ENCODE measurements around the gene HLA-DQA1. TPM values are rescaled to one million over a fixed set of nuclear protein-coding genes. Genes with fewer than 3 reads are reported as not detected.
"Not testable (repeated sequence)": the region's sequence is repeated elsewhere in the genome, so short reads cannot be mapped to it uniquely, and the experiment has no call there.

Gene HLA-DQA1
- total and polyA plus RNA-seq, 3 experiments from 2014 or later: 3.2 to 22.2 (median 20.3) TPM

DNA sequence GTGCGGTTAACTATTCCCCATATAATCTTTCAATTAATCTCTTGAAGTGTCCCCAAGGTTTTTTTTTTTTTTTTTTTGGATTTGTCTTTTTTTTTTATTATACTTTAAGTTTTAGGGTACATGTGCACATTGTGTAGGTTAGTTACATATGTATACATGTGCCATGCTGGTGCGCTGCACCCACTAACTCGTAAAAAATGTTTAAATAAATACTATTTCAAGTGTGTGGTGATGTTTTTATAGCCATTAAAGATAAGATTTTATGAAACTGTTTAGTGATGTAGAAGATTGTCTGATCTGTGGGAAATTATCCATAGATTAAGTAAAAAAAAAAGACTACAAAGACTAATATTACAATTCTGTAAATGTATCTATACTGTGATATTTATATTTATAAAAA is 12.6 kb upstream of the HLA-DQA1 start:
- ChIA-PET POLR2A (no interaction called here), CTCF (no interaction called here)
- no peaks in the 10 kb centered on the region for H3K9me3 ChIP-seq (ENCODE audit: low read length)
- H3K27ac ChIP-seq (ENCODE audit: low read depth, low read length): no peak overlapping the region
- no peak overlapping the region for H3K4me3 ChIP-seq (ENCODE audit: low read length)
- peaks cover 44% of the 10 kb centered on the region for H3K4me1 ChIP-seq (ENCODE audit: insufficient read depth, low read length)
- no peaks in the 10 kb centered on the region for H3K36me3 ChIP-seq (ENCODE audit: insufficient read depth, low read length)
- no peaks in the 10 kb centered on the region for H3K27me3 ChIP-seq (ENCODE audit: insufficient read depth, low read length, poor library complexity, severe bottlenecking)
- DNase-seq: no peak
- H3K4me1 Mint-ChIP-seq: peaks cover 45 to 62% (median 56%) of the 10 kb centered on the region in 3 donors
- no peaks in the 10 kb centered on the region for H3K36me3 Mint-ChIP-seq
- H3K9me3 Mint-ChIP-seq: no peaks in the 10 kb centered on the region
- H3K27me3 Mint-ChIP-seq: no peaks in the 10 kb centered on the region
- no peak overlapping the region for H3K4me3 Mint-ChIP-seq
- peak overlapping the region in 7 of 8 donors; percentile 8 to 97 (median 88) for H3K27ac Mint-ChIP-seq

GRCh38 chr6:32625137-32625536 is 12.1 kb upstream of the HLA-DQA1 start:
- peak overlapping the region in 3 of 7 donors; percentile 4 to 54 (median 10) for H3K4me3 Mint-ChIP-seq
- DNase-seq: no peak
- no peaks in the 10 kb centered on the region for H3K27me3 Mint-ChIP-seq
- ChIA-PET CTCF (no interaction called here), POLR2A (no interaction called here)
- peaks cover 45 to 62% (median 56%) of the 10 kb centered on the region in 3 donors for H3K4me1 Mint-ChIP-seq
- H3K4me3 ChIP-seq (ENCODE audit: low read length): no peak overlapping the region
- H3K4me1 ChIP-seq (ENCODE audit: insufficient read depth, low read length): peaks cover 44% of the 10 kb centered on the region
- no peaks in the 10 kb centered on the region for H3K9me3 ChIP-seq (ENCODE audit: low read length)
- H3K27ac Mint-ChIP-seq: peak overlapping the region; percentile 60 to 85 (median 78)
- H3K36me3 ChIP-seq (ENCODE audit: insufficient read depth, low read length): no peaks in the 10 kb centered on the region
- no peaks in the 10 kb centered on the region for H3K27me3 ChIP-seq (ENCODE audit: insufficient read depth, low read length, poor library complexity, severe bottlenecking)
- no peak overlapping the region for H3K27ac ChIP-seq (ENCODE audit: low read depth, low read length)
- no peaks in the 10 kb centered on the region for H3K9me3 Mint-ChIP-seq
- no peaks in the 10 kb centered on the region for H3K36me3 Mint-ChIP-seq

DNA sequence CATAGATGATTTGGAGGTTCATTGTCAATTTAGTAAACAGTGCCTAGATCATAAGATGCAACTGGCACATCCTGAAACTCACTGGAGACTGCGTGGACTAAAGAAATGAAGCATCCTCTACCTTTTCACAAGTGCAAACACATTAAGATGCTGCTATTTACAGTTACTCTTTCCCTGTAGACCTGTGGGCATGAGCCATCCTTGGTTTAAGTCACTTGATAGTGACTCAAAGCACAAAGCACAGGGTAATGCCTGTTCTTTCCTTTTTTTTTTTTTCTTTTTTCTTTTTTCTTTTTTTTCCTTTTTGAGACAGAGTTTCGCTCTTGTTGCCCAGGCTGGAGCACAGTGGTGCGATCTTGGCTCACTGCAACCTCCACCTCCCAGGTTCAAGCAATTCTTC is 10.0 kb upstream of the HLA-DQA1 start:
- H3K27ac Mint-ChIP-seq: peak overlapping the region in 3 of 8 donors; percentile 21 to 86 (median 58)
- ChIA-PET POLR2A (no interaction called here), CTCF (no interaction called here)
- no peaks in the 10 kb centered on the region for H3K9me3 Mint-ChIP-seq
- Histone ChIP-seq H3K36me3 (ENCODE audit: insufficient read depth, low read length) (no peaks in the 10 kb centered on the region), H3K4me3 (ENCODE audit: low read length) (no peak overlapping the region), H3K27me3 (ENCODE audit: insufficient read depth, low read length, poor library complexity, severe bottlenecking) (no peaks in the 10 kb centered on the region), H3K27ac (ENCODE audit: low read depth, low read length) (no peak overlapping the region), H3K4me1 (ENCODE audit: insufficient read depth, low read length) (peaks cover 36% of the 10 kb centered on the region), H3K9me3 (ENCODE audit: low read length) (no peaks in the 10 kb centered on the region)
- no peaks in the 10 kb centered on the region for H3K27me3 Mint-ChIP-seq
- H3K4me3 Mint-ChIP-seq: no peak overlapping the region
- DNase-seq: no peak
- no peaks in the 10 kb centered on the region for H3K36me3 Mint-ChIP-seq
- peaks cover 34 to 48% (median 41%) of the 10 kb centered on the region in 3 donors for H3K4me1 Mint-ChIP-seq

DNA sequence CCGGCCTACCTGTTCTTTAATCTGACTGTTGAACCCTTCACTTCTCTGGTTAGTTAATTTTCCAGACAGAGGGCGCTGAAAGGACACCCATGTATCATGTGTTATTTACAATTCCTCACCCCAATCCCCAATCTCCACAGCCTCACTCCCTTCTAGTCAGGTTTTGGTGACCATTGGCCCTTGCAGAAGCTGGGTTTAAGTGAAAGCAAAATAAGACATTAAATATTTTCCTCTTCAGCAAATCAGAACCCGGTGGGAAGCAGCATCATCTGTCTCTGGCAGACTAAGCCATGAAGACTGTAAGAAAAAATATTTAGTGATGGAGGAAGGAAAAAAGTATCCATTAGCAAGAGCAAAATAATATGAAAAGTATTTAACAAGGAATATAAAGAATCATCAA is 9.4 kb upstream of the HLA-DQA1 start:
- H3K4me1 ChIP-seq (ENCODE audit: insufficient read depth, low read length): peaks cover 30% of the 10 kb centered on the region
- H3K36me3 ChIP-seq (ENCODE audit: insufficient read depth, low read length): no peaks in the 10 kb centered on the region
- Mint-ChIP-seq H3K9me3 (no peaks in the 10 kb centered on the region), H3K36me3 (no peaks in the 10 kb centered on the region), H3K4me3 (peak overlapping the region in 3 of 7 donors; percentile 8 to 63 (median 57)), H3K27ac (peak overlapping the region in 6 of 8 donors; percentile 34 to 88 (median 72)), H3K4me1 (peaks cover 31 to 42% (median 35%) of the 10 kb centered on the region in 3 donors), H3K27me3 (no peaks in the 10 kb centered on the region)
- no peak overlapping the region for H3K4me3 ChIP-seq (ENCODE audit: low read length)
- no peak overlapping the region for H3K27ac ChIP-seq (ENCODE audit: low read depth, low read length)
- no peaks in the 10 kb centered on the region for H3K9me3 ChIP-seq (ENCODE audit: low read length)
- peak in 1 of 5 donors; percentile 37 for DNase-seq
- H3K27me3 ChIP-seq (ENCODE audit: insufficient read depth, low read length, poor library complexity, severe bottlenecking): no peaks in the 10 kb centered on the region
- CTCF ChIA-PET: no interaction called here
- POLR2A ChIA-PET: no interaction called here

- POLR2A ChIA-PET; H3K36me3 Mint-ChIP-seq; CTCF ChIA-PET; H3K36me3 ChIP-seq (ENCODE audit: insufficient read depth, low read length); H3K27me3 ChIP-seq (ENCODE audit: insufficient read depth, low read length, poor library complexity, severe bottlenecking); H3K4me3 Mint-ChIP-seq; H3K27ac ChIP-seq (ENCODE audit: low read depth, low read length); H3K9me3 Mint-ChIP-seq; H3K27ac Mint-ChIP-seq; H3K4me3 ChIP-seq (ENCODE audit: low read length); DNase-seq; H3K9me3 ChIP-seq (ENCODE audit: low read length); H3K27me3 Mint-ChIP-seq: not testable (repeated sequence)
- peaks cover 16% of the 10 kb centered on the region for H3K4me1 ChIP-seq (ENCODE audit: insufficient read depth, low read length)
- H3K4me1 Mint-ChIP-seq: peaks cover 20 to 31% (median 27%) of the 10 kb centered on the region in 3 donors
Measured at GRCh38 chr6:32629793-32630192, 7.4 kb upstream of the HLA-DQA1 start.

GRCh38 chr6:32635526-32636123 is 1.6 kb upstream of the HLA-DQA1 start:
- H3K27ac ChIP-seq (ENCODE audit: low read depth, low read length): no peak overlapping the region
- no peak overlapping the region for H3K27ac Mint-ChIP-seq
- no peak overlapping the region for H3K4me3 Mint-ChIP-seq
- CTCF ChIA-PET: no interaction called here
- POLR2A ChIA-PET: no interaction called here
- H3K4me3 ChIP-seq (ENCODE audit: low read length): no peak overlapping the region
- peaks cover 9 to 35% (median 29%) of the 10 kb centered on the region in 3 donors for H3K4me1 Mint-ChIP-seq
- H3K27me3 Mint-ChIP-seq: peaks cover 2 to 6% of the 10 kb centered on the region in 2 donors
- H3K4me1 ChIP-seq (ENCODE audit: insufficient read depth, low read length): no peaks in the 10 kb centered on the region
- H3K9me3 ChIP-seq (ENCODE audit: low read length): no peaks in the 10 kb centered on the region
- no peaks in the 10 kb centered on the region for H3K36me3 ChIP-seq (ENCODE audit: insufficient read depth, low read length)
- no peaks in the 10 kb centered on the region for H3K36me3 Mint-ChIP-seq
- no peaks in the 10 kb centered on the region for H3K9me3 Mint-ChIP-seq
- DNase-seq: no peak
- H3K27me3 ChIP-seq (ENCODE audit: insufficient read depth, low read length, poor library complexity, severe bottlenecking): no peaks in the 10 kb centered on the region

GRCh38 chr6:32637883-32638282 is 677 bp downstream of the HLA-DQA1 start:
- CTCF ChIA-PET: no interaction called here
- DNase-seq: no peak
- H3K36me3 ChIP-seq (ENCODE audit: insufficient read depth, low read length): no peaks in the 10 kb centered on the region
- H3K27ac Mint-ChIP-seq: peak overlapping the region in 7 of 8 donors; percentile 3 to 76 (median 57)
- H3K4me1 ChIP-seq (ENCODE audit: insufficient read depth, low read length): peaks cover 6% of the 10 kb centered on the region
- H3K27ac ChIP-seq (ENCODE audit: low read depth, low read length): peak overlapping the region; percentile 68
- POLR2A ChIA-PET: no interaction called here
- peaks cover 16 to 54% (median 52%) of the 10 kb centered on the region in 3 donors for H3K4me1 Mint-ChIP-seq
- no peaks in the 10 kb centered on the region for H3K36me3 Mint-ChIP-seq
- H3K4me3 ChIP-seq (ENCODE audit: low read length): no peak overlapping the region
- H3K4me3 Mint-ChIP-seq: peak overlapping the region in 6 of 7 donors; percentile 34 to 93 (median 78)
- no peaks in the 10 kb centered on the region for H3K9me3 ChIP-seq (ENCODE audit: low read length)
- peaks cover 2 to 6% of the 10 kb centered on the region in 2 donors for H3K27me3 Mint-ChIP-seq
- no peaks in the 10 kb centered on the region for H3K9me3 Mint-ChIP-seq
- H3K27me3 ChIP-seq (ENCODE audit: insufficient read depth, low read length, poor library complexity, severe bottlenecking): no peaks in the 10 kb centered on the region

DNA sequence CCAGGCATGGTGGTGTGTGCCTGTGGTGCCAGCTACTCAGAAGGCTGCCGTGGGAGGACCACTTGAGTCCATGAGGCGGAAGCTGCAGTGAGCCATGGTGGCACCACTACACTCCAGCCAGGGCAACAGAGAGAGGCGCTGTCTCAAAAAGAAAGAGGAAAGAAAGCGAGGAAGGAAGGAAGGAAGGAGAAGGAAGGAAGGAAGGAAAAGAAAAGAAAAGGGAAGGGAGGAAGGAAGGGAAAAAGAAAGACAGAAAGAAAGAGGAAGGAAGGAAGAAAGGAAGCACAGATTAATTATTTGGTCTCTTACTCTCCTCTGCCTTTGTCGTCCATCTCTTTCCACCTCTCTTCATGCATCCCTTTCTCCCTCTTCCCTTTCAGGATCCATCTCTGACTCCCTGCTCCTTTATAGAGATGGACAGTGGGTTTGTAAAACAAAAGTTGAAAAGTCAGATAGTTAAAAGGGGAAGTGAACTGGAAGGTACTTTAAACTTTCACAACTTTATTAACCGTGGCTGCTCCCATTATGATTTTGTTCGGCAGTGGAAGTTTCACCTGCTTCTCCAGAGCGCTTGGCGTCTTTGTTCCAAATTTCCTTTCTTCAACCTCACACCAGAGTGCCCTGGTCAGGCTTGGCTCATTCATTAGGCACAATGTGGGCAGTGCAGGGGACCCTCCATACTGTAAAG is 1.5 kb downstream of the HLA-DQA1 start:
- DNase-seq: no peak
- no peaks in the 10 kb centered on the region for H3K9me3 Mint-ChIP-seq
- Histone ChIP-seq H3K27me3 (ENCODE audit: insufficient read depth, low read length, poor library complexity, severe bottlenecking) (no peaks in the 10 kb centered on the region), H3K4me1 (ENCODE audit: insufficient read depth, low read length) (peaks cover 6% of the 10 kb centered on the region), H3K27ac (ENCODE audit: low read depth, low read length) (peak overlapping the region; percentile 16), H3K4me3 (ENCODE audit: low read length) (no peak overlapping the region), H3K36me3 (ENCODE audit: insufficient read depth, low read length) (no peaks in the 10 kb centered on the region), H3K9me3 (ENCODE audit: low read length) (no peaks in the 10 kb centered on the region)
- peaks cover 16 to 59% (median 58%) of the 10 kb centered on the region in 3 donors for H3K4me1 Mint-ChIP-seq
- peak overlapping the region in 6 of 7 donors; percentile 47 to 93 (median 78) for H3K4me3 Mint-ChIP-seq
- peaks cover 2 to 6% of the 10 kb centered on the region in 2 donors for H3K27me3 Mint-ChIP-seq
- no peaks in the 10 kb centered on the region for H3K36me3 Mint-ChIP-seq
- ChIA-PET CTCF (no interaction called here), POLR2A (no interaction called here)
- H3K27ac Mint-ChIP-seq: peak overlapping the region in 5 of 8 donors; percentile 32 to 88 (median 74)

Data from CD8-positive, alpha-beta memory T cell (primary cell).